Measurements from ENCODE around the gene CFAP97D2. TPM values are rescaled to one million over a fixed set of nuclear protein-coding genes. Genes with fewer than 3 reads are reported as not detected.
"Not testable (repeated sequence)": the region's sequence is repeated elsewhere in the genome, so short reads cannot be mapped to it uniquely, and the experiment has no call there.

Gene CFAP97D2
- total RNA-seq, 1 donor from 2014 or later, result not detected

- H3K27ac Mint-ChIP-seq, result no peak overlapping the region
- no peaks in the 10 kb centered on the region for H3K9me3 Mint-ChIP-seq
- no peak for DNase-seq (ENCODE audit: extremely low spot score, unreplicated experiment)
- H3K27me3 Mint-ChIP-seq, result no peaks in the 10 kb centered on the region
- H3K4me3 Mint-ChIP-seq, result no peak overlapping the region
- H3K4me1 Mint-ChIP-seq (ENCODE audit: unreplicated experiment), result no peaks in the 10 kb centered on the region
- TF ChIP-seq CTCF (conservative IDR thresholded peaks at IDR 0.05), result no peak
- no peaks in the 10 kb centered on the region for H3K36me3 Mint-ChIP-seq
Observed at GRCh38 chr13:114198556-114198955, 19.5 kb downstream of the CFAP97D2 start.

- H3K4me3 Mint-ChIP-seq; DNase-seq (ENCODE audit: extremely low spot score, unreplicated experiment); H3K27ac Mint-ChIP-seq; H3K27me3 Mint-ChIP-seq; H3K9me3 Mint-ChIP-seq; H3K36me3 Mint-ChIP-seq; H3K4me1 Mint-ChIP-seq (ENCODE audit: unreplicated experiment): not testable (repeated sequence)
Observed at GRCh38 chr13:114199526-114199925, 20.5 kb downstream of the CFAP97D2 start.

GRCh38 chr13:114199954-114200353 lies 20.9 kb downstream of the CFAP97D2 start:
- no peak for TF ChIP-seq CTCF (conservative IDR thresholded peaks at IDR 0.05)
- DNase-seq (ENCODE audit: extremely low spot score, unreplicated experiment), result no peak
- peaks cover 6% of the 10 kb centered on the region for H3K9me3 Mint-ChIP-seq
- H3K27ac Mint-ChIP-seq, result no peak overlapping the region
- no peaks in the 10 kb centered on the region for H3K4me1 Mint-ChIP-seq (ENCODE audit: unreplicated experiment)
- H3K27me3 Mint-ChIP-seq, result no peaks in the 10 kb centered on the region
- H3K36me3 Mint-ChIP-seq, result no peaks in the 10 kb centered on the region
- no peak overlapping the region for H3K4me3 Mint-ChIP-seq

- H3K4me1 Mint-ChIP-seq (ENCODE audit: unreplicated experiment), result no peaks in the 10 kb centered on the region
- no peak for TF ChIP-seq CTCF (conservative IDR thresholded peaks at IDR 0.05)
- no peak overlapping the region for H3K4me3 Mint-ChIP-seq
- no peak for DNase-seq (ENCODE audit: extremely low spot score, unreplicated experiment)
- H3K27ac Mint-ChIP-seq, result no peak overlapping the region
- peaks cover 6% of the 10 kb centered on the region for H3K9me3 Mint-ChIP-seq
- H3K36me3 Mint-ChIP-seq, result no peaks in the 10 kb centered on the region
- no peaks in the 10 kb centered on the region for H3K27me3 Mint-ChIP-seq
Observed at GRCh38 chr13:114200399-114200911, 21.4 kb downstream of the CFAP97D2 start.

- H3K27me3 Mint-ChIP-seq, result no peaks in the 10 kb centered on the region
- no peak overlapping the region for H3K27ac Mint-ChIP-seq
- no peak for DNase-seq (ENCODE audit: extremely low spot score, unreplicated experiment)
- H3K9me3 Mint-ChIP-seq, result peaks cover 10% of the 10 kb centered on the region
- no peak overlapping the region for H3K4me3 Mint-ChIP-seq
- no peaks in the 10 kb centered on the region for H3K4me1 Mint-ChIP-seq (ENCODE audit: unreplicated experiment)
- H3K36me3 Mint-ChIP-seq, result no peaks in the 10 kb centered on the region
- no peak for TF ChIP-seq CTCF (conservative IDR thresholded peaks at IDR 0.05)
Observed at GRCh38 chr13:114202581-114202980, 23.5 kb downstream of the CFAP97D2 start.

GRCh38 chr13:114203536-114203935 lies 24.5 kb downstream of the CFAP97D2 start:
- Mint-ChIP-seq H3K9me3 (peaks cover 10% of the 10 kb centered on the region), H3K27ac (no peak overlapping the region), H3K4me1 (ENCODE audit: unreplicated experiment) (no peaks in the 10 kb centered on the region), H3K4me3 (no peak overlapping the region), H3K27me3 (no peaks in the 10 kb centered on the region), H3K36me3 (no peaks in the 10 kb centered on the region)
- TF ChIP-seq CTCF (conservative IDR thresholded peaks at IDR 0.05), result no peak
- DNase-seq (ENCODE audit: extremely low spot score, unreplicated experiment), result no peak

Measured in type B pancreatic cell (in vitro differentiated cells).